Activated T-cell treated with anti-CD3 and anti-CD28 coated beads for 48 hours (primary cell): ENCODE results near the gene ALOX5.
"Not testable (repeated sequence)": the region's sequence is repeated elsewhere in the genome, so short reads cannot be mapped to it uniquely, and the experiment has no call there.

Experiments used
- DNase-seq: peaks from one replicate; pipeline ENCODE4 v3.0.0-alpha.2; 2020; ENCODE audit warnings: low read depth

The ALOX5 gene

GRCh38 chr10:45374350-45375052 is 485 bp downstream of the ALOX5 start:
- no peak for DNase-seq

- no peak for DNase-seq
These were observed 1.1 kb downstream of the ALOX5 start for GRCh38 chr10:45375101-45375500.

GRCh38 chr10:45375716-45376231 is 1.8 kb downstream of the ALOX5 start:
- no peak for DNase-seq

GRCh38 chr10:45376371-45376801 is 2.4 kb downstream of the ALOX5 start:
- DNase-seq = no peak

GRCh38 chr10:45377321-45377720 is 3.3 kb downstream of the ALOX5 start:
- DNase-seq = no peak

GRCh38 chr10:45377858-45378257 is 3.8 kb downstream of the ALOX5 start:
- DNase-seq = no peak

GRCh38 chr10:45378914-45379726 is 5.1 kb downstream of the ALOX5 start:
- DNase-seq = no peak

- no peak for DNase-seq
These were observed 6.0 kb downstream of the ALOX5 start for GRCh38 chr10:45379891-45380540.

GRCh38 chr10:45380903-45381620 is 7.0 kb downstream of the ALOX5 start:
- DNase-seq = no peak

- DNase-seq = no peak
These were observed 8.6 kb downstream of the ALOX5 start for GRCh38 chr10:45382591-45382990.

GRCh38 chr10:45383682-45384330 is 9.8 kb downstream of the ALOX5 start:
- DNase-seq = no peak

GRCh38 chr10:45386657-45387056 is 12.6 kb downstream of the ALOX5 start:
- no peak for DNase-seq

- no peak for DNase-seq
These were observed 13.3 kb downstream of the ALOX5 start for GRCh38 chr10:45387096-45387893.

GRCh38 chr10:45389671-45390070 is 15.7 kb downstream of the ALOX5 start:
- not testable (repeated sequence) for DNase-seq

GRCh38 chr10:45391636-45392035 is 17.6 kb downstream of the ALOX5 start:
- DNase-seq = not testable (repeated sequence)

GRCh38 chr10:45395554-45395953 is 21.5 kb downstream of the ALOX5 start:
- DNase-seq = no peak

GRCh38 chr10:45398595-45398994 is 24.6 kb downstream of the ALOX5 start:
- DNase-seq = no peak

GRCh38 chr10:45399113-45399512 is 25.1 kb downstream of the ALOX5 start:
- DNase-seq = no peak

GRCh38 chr10:45403151-45403550 is 29.1 kb downstream of the ALOX5 start:
- no peak for DNase-seq

GRCh38 chr10:45404087-45404769 is 30.2 kb downstream of the ALOX5 start:
- DNase-seq = no peak
